Endothelial cell of umbilical vein (primary cell): Measurements from ENCODE around the gene IL17REL. TPM values are rescaled to one million over a fixed set of nuclear protein-coding genes. Genes with fewer than 3 reads are reported as not detected.

Source experiments
- BruUV-seq: library from RNA; stranded (reverse); fragments of 400-500 nt; replicated peaks from 2 replicates; lab custom pipeline; 2021; lab: Mats Ljungman, UMichigan
- CTCF ChIA-PET: fragments of 300-600, 350-600 bp; sonication (Branson Sonifier 250); formaldehyde crosslinking; loops from one replicate; lab custom pipeline; 2021; ENCODE audit warnings: antibody characterized with exemption, inconsistent platforms; lab: Charles Lee
- POLR2A ChIA-PET: fragments of 300-600, 350-600 bp; sonication (Branson Sonifier 250); formaldehyde crosslinking; loops from one replicate; lab custom pipeline; 2021; ENCODE audit warnings: antibody characterized with exemption, inconsistent platforms; lab: Charles Lee
- DNase-seq: peaks from one replicate; pipeline ENCODE4 v3.0.0-alpha.2; 2011; ENCODE audit warnings: low read depth, low spot score
- FAIRE-seq: peaks from 2 replicates; lab custom pipeline; 2011; peaks lifted over from hg19 to GRCh38; lab: Jason Lieb, UNC
- H2AFZ ChIP-seq: 2 replicates; pipeline ENCODE4 v1.6.0; 2012; ENCODE audit warnings: low read depth, low read length, control low read depth, inconsistent platforms
- H3K27ac ChIP-seq: 2 replicates; pipeline ENCODE4 v1.5.1; 2011; ENCODE audit warnings: low read depth, mild to moderate bottlenecking, control low read depth, low read length, moderate library complexity; ENCODE audit not compliant: insufficient read depth
- H3K27me3 ChIP-seq, 2 experiments: 2 replicates each; pipeline versions ENCODE4 v1.6.0 to v1.6.1; 2011; ENCODE audit warnings: low read length in 2 of 2, mixed read lengths in 1 of 2; ENCODE audit not compliant: control insufficient read depth in 2 of 2, insufficient read depth in 2 of 2
- H3K36me3 ChIP-seq, 2 experiments: 2 replicates in 1 of 2; 3 replicates in 1 of 2; pipeline ENCODE4 v1.5.1; 2011; ENCODE audit warnings: low read length in 2 of 2, mild to moderate bottlenecking in 1 of 2, moderate library complexity in 1 of 2; ENCODE audit not compliant: control insufficient read depth in 2 of 2, insufficient read depth in 2 of 2; ENCODE audit errors: extremely low read depth in 1 of 2
- H3K4me1 ChIP-seq: 3 replicates; pipeline ENCODE4 v1.5.1; 2011; ENCODE audit warnings: mild to moderate bottlenecking, low read length; ENCODE audit not compliant: control insufficient read depth, insufficient read depth; ENCODE audit errors: extremely low read depth
- H3K4me2 ChIP-seq: 2 replicates; pipeline ENCODE4 v1.6.1; 2011; ENCODE audit warnings: low read length, control low read depth, mixed read lengths; ENCODE audit not compliant: insufficient read depth
- H3K4me3 ChIP-seq, 3 experiments: fragments of 200-600 bp in 1 of 3; sonication (generic), shearing (Covaris generic) in 1 of 3; replicated peaks in 1 of 3; 2 replicates each; pipeline ENCODE4 v1.5.1; 2011 to 2016; ENCODE audit warnings: control low read depth in 3 of 3, low read length in 3 of 3, mild to moderate bottlenecking in 2 of 3, inconsistent platforms in 1 of 3, low read depth in 1 of 3, moderate library complexity in 1 of 3; ENCODE audit not compliant: insufficient read depth in 1 of 3
- H3K79me2 ChIP-seq: 2 replicates; pipeline ENCODE4 v1.6.0; 2012; ENCODE audit warnings: low read length, inconsistent platforms; ENCODE audit not compliant: control insufficient read depth, insufficient read depth
- H3K9ac ChIP-seq: replicated peaks from 2 replicates; pipeline ENCODE3; 2011; ENCODE audit warnings: low read length, control low read depth; ENCODE audit not compliant: insufficient read depth; ENCODE audit errors: extremely low read depth
- H3K9me1 ChIP-seq: replicated peaks from 3 replicates; pipeline ENCODE4 v1.6.0; 2011; ENCODE audit warnings: mild to moderate bottlenecking, low read length; ENCODE audit not compliant: control insufficient read depth, insufficient read depth; ENCODE audit errors: extremely low read depth
- H3K9me3 ChIP-seq: replicated peaks from 2 replicates; pipeline ENCODE4 v1.5.1; 2012; ENCODE audit warnings: low read length, inconsistent platforms; ENCODE audit not compliant: control insufficient read depth, insufficient read depth
- H4K20me1 ChIP-seq: replicated peaks from 2 replicates; pipeline ENCODE3; 2011; ENCODE audit warnings: mild to moderate bottlenecking, low read length; ENCODE audit not compliant: control insufficient read depth, insufficient read depth; ENCODE audit errors: extremely low read depth
- EZH2 ChIP-seq: IDR thresholded peaks from 2 replicates; pipeline ENCODE4 v1.6.1; 2012; ENCODE audit warnings: borderline replicate concordance, low read depth, mild to moderate bottlenecking, moderate library complexity, low read length, inconsistent platforms; ENCODE audit not compliant: severe bottlenecking
- FOS ChIP-seq: IDR thresholded peaks from 2 replicates; pipeline ENCODE4 v1.6.1; 2011; ENCODE audit warnings: mild to moderate bottlenecking, low read length, moderate library complexity, borderline replicate concordance; ENCODE audit not compliant: insufficient read depth
- GATA2 ChIP-seq: IDR thresholded peaks from 2 replicates; pipeline ENCODE4 v1.7.0; 2011; ENCODE audit warnings: low read depth, mild to moderate bottlenecking, moderate library complexity, mixed read lengths, low read length; ENCODE audit not compliant: insufficient read length, insufficient read depth
- JUN ChIP-seq: IDR thresholded peaks from 2 replicates; pipeline ENCODE4 v1.6.1; 2011; ENCODE audit warnings: borderline replicate concordance, low read depth; ENCODE audit not compliant: insufficient read length, insufficient read depth
- MYC ChIP-seq: IDR thresholded peaks from one replicate; pipeline ENCODE4 v1.6.1; 2011; ENCODE audit warnings: mild to moderate bottlenecking, low read depth, low read length
- POLR2A ChIP-seq: IDR thresholded peaks from 2 replicates; pipeline ENCODE4 v1.6.1; 2012; ENCODE audit warnings: low read depth, mild to moderate bottlenecking, control low read depth, low read length
- POLR2AphosphoS5 ChIP-seq: IDR thresholded peaks from 2 replicates; pipeline ENCODE4 v1.6.1; 2012; ENCODE audit warnings: low read depth, mild to moderate bottlenecking, control low read depth, low read length, moderate library complexity; ENCODE audit not compliant: insufficient read depth
- dilution Hi-C: fragments of 300-500 bp; cut with MboI; formaldehyde crosslinking; loops from one replicate; pipeline ENCODE4 v1.15.0; 2019; ENCODE audit warnings: low sequenced_read_pairs; ENCODE audit not compliant: extremely low pct_ligation_motif_present
- intact Hi-C: fragments of 100-400 bp; cut with micrococcal nuclease; formaldehyde crosslinking; loops from one replicate; pipeline ENCODE4 v1.10.0; 2022
- polyA plus RNA-seq, 4 experiments: library from polyadenylated mRNA; depleted of rRNA in 3 of 4; stranded (reverse) in 3 of 4; unstranded in 1 of 4; fragments of >200 nt; gene quantifications; 2 replicates each; pipeline versions ENCODE4 v1.2.1 to v1.2.3, GENCODE V29; 2011 to 2012; ENCODE audit warnings: missing spikeins in 1 of 4
- total RNA-seq: library from RNA; stranded (reverse); gene quantifications from 2 replicates; pipeline ENCODE4 v1.2.3, GENCODE V29; 2021
- TF ChIP-seq, protein P1 (sequence below), 2 donors: IDR thresholded peaks; 1 replicate in 1 of 2; 2 replicates in 1 of 2; pipeline ENCODE4 v1.5.1; 2011; ENCODE audit warnings: low read length in 2 of 2, mild to moderate bottlenecking in 2 of 2, moderate library complexity in 2 of 2, control low read depth in 1 of 2, inconsistent platforms in 1 of 2, low read depth in 1 of 2; ENCODE audit not compliant: insufficient read depth in 1 of 2; ENCODE audit errors: extremely low read depth in 1 of 2
- TF ChIP-seq, protein P2 (sequence below): IDR thresholded peaks from 2 replicates; pipeline ENCODE4 v1.6.1; 2011; ENCODE audit not compliant: insufficient read depth, insufficient read length

Gene IL17REL
- total and polyA plus RNA-seq, 2 donors (not counting 3 experiments of a cell fraction or from before 2014, with no cell fraction given): 0.06 to 0.15 TPM

DNA sequence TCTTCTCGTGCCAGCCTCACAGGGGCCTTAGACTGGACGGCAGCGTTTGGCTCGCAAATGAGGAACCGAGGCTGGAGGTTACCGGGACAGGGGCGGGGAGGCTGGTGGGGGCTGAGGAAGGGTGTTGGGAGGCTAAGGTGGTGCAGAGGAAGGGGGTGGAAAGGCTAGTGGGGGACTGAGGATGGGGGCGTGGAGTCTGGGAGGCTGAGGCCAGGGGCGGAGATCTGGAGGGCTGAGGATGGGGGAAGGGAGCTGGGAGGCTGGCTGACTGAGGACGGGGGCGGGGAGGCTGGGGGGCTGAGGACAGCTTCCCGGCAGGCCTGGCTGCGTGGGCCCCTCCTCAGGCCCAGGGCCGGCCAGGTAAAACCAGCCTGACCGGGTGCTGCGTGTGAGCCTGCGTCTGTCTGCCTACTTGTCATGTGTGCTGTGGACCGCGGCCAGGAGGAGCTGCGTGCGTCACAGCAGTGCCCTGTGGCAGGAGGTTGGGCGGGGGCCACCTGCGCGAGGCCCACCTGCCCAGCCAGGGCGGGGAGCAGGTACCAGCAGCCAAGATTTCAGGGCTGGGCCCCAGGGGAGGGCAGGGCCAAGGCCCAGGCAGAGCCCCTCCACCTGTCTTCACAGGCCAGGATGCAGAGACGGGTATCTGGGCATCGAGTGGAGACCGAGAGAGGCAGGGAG, 61.4 kb downstream of the IL17REL start:
- no peaks in the 10 kb centered on the region for H3K9me3 ChIP-seq
- no peak for FAIRE-seq
- CTCF ChIA-PET: interaction anchor here (1.3 to 1.5 kb wide), 3 partner anchors 9 to 20 kb away, joined by 3 to 5 read pairs (median 4); partner anchors contain the start of gene PIM3

DNA sequence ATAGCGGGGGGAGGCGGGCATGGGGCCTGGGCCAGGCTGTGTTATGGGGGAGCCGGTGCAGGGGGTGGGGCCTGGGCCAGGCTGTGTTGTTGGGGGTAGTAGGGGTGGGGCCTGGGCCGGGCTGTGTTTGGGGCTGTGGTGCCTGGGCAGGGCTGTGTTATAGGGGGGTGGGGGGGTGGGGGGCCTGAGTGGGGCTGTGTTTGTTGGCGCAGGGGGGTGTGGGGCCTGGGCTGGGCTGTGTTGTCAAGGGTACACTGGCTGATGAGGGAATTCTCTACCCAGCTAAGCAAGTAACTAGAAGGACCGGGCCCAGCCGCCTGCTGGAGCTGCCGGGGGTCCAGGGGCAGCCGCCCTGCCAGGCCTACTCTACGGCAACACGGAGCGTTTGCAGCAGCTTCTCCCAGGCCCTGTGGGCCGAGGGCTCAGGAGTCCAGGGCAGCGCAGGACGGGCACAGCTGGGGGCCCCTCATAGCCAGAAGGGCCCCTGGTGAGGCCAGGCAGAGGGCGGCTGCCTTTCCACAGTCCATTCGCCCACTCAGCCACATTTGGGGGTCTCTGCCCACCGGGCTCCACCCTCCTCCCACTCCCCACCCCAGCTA, 62.1 kb downstream of the IL17REL start:
- Histone ChIP-seq H3K4me1 (peaks cover 10% of the 10 kb centered on the region), H3K9ac (no peak overlapping the region), H3K9me3 (no peaks in the 10 kb centered on the region), H3K4me3 (no peak overlapping the region), H3K27me3 (no peaks in the 10 kb centered on the region), H4K20me1 (no peaks in the 10 kb centered on the region), H3K4me2 (no peak overlapping the region), H3K27ac (no peak overlapping the region), H3K9me1 (no peaks in the 10 kb centered on the region), H3K79me2 (no peaks in the 10 kb centered on the region), H2AFZ (no peak overlapping the region), H3K36me3 (no peaks in the 10 kb centered on the region)
- no TSS peak for BruUV-seq
- TF ChIP-seq, protein P1, sequence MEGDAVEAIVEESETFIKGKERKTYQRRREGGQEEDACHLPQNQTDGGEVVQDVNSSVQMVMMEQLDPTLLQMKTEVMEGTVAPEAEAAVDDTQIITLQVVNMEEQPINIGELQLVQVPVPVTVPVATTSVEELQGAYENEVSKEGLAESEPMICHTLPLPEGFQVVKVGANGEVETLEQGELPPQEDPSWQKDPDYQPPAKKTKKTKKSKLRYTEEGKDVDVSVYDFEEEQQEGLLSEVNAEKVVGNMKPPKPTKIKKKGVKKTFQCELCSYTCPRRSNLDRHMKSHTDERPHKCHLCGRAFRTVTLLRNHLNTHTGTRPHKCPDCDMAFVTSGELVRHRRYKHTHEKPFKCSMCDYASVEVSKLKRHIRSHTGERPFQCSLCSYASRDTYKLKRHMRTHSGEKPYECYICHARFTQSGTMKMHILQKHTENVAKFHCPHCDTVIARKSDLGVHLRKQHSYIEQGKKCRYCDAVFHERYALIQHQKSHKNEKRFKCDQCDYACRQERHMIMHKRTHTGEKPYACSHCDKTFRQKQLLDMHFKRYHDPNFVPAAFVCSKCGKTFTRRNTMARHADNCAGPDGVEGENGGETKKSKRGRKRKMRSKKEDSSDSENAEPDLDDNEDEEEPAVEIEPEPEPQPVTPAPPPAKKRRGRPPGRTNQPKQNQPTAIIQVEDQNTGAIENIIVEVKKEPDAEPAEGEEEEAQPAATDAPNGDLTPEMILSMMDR (IDR thresholded peaks at IDR 0.05; ENCODE audit: extremely low read depth in 1 of 2, insufficient read depth in 1 of 2, low read depth in 1 of 2, low read length in 2 of 2): no peak
- TF ChIP-seq POLR2A (no peak), MYC (no peak), FOS (no peak), EZH2 (no peak), JUN (no peak), POLR2AphosphoS5 (no peak), GATA2 (no peak)
- TF ChIP-seq, protein P2, sequence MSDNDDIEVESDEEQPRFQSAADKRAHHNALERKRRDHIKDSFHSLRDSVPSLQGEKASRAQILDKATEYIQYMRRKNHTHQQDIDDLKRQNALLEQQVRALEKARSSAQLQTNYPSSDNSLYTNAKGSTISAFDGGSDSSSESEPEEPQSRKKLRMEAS: no peak
- POLR2A ChIA-PET: no interaction called here
- FAIRE-seq (no peak), DNase-seq (no peak)
- dilution Hi-C loops (no loop called here), intact Hi-C loops (no loop called here)
- CTCF ChIA-PET: interaction anchor here (1.3 kb wide), 1 partner anchor 10 kb away, joined by 3 read pairs; the partner anchor contains the start of gene PIM3

More for the DNA sequence above, 61.4 kb downstream of the IL17REL start:
- dilution Hi-C loops: no loop called here
- peaks cover 10% of the 10 kb centered on the region for H3K4me1 ChIP-seq
- no peak overlapping the region for H3K4me2 ChIP-seq
- no peak overlapping the region for H3K27ac ChIP-seq
- no peaks in the 10 kb centered on the region for H3K9me1 ChIP-seq
- no peak overlapping the region for H3K9ac ChIP-seq
- DNase-seq: no peak
- no peaks in the 10 kb centered on the region for H3K79me2 ChIP-seq
- POLR2A ChIA-PET: no interaction called here
- H4K20me1 ChIP-seq: no peaks in the 10 kb centered on the region
- no TSS peak for BruUV-seq
- H3K27me3 ChIP-seq: no peaks in the 10 kb centered on the region
- H2AFZ ChIP-seq: no peak overlapping the region
- H3K36me3 ChIP-seq: no peaks in the 10 kb centered on the region
- intact Hi-C loops: no loop called here
- TF ChIP-seq MYC (no peak), POLR2A (no peak)
- H3K4me3 ChIP-seq: no peak overlapping the region
